NCI-H2196 treated with DMSO at 0.1 percent for 48 hours (cell line): ENCODE measurements around the gene DNTTIP2.
A peak's percentile ranks its signal among the peaks of the same experiment; 100 is the strongest.
"Not testable (repeated sequence)": the region's sequence is repeated elsewhere in the genome, so short reads cannot be mapped to it uniquely, and the experiment has no call there.

Experiments
- DNase-seq: peaks from one replicate; lab custom pipeline; 2025; ENCODE audit not compliant: unreplicated experiment; lab: John Stamatoyannopoulos, UW

DNTTIP2 gene

GRCh38 chr1:93876244-93876643 lies 2.8 kb downstream of the DNTTIP2 start:
- no peak for DNase-seq

DNA sequence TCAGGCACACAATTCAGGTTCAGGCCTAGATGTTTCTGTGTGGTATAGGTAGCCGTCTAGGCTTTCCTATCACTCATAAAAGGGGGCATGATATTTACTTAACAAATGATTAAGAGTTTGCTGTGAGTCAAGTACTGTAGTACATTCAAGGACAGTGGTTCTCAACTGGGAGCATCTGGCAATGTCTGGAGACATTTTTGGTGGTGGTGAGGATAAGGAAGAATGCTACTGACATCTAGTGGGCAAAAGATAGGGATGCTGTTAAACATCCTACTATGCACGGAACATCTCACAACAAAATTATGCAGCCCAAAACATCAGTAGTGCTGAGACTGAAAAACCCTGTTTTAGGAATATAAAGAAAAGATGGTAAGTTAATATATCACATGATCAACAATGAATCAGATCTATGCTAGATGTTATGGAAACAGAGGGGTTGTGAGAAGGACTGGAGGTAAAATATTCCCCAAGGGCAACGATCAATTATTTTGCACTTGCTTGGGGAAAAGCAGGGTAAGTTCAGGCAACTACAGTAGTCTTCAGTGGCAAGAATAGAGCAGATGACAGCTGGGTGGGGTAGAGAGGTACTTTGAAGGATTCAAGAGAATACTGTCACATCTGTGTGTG lies 4.9 kb downstream of the DNTTIP2 start:
- peak; percentile 36 for DNase-seq

GRCh38 chr1:93871366-93871765 lies 7.6 kb downstream of the DNTTIP2 start:
- DNase-seq, result no peak

- no peak for DNase-seq
Measured at GRCh38 chr1:93869653-93870052, 9.4 kb downstream of the DNTTIP2 start.

DNA sequence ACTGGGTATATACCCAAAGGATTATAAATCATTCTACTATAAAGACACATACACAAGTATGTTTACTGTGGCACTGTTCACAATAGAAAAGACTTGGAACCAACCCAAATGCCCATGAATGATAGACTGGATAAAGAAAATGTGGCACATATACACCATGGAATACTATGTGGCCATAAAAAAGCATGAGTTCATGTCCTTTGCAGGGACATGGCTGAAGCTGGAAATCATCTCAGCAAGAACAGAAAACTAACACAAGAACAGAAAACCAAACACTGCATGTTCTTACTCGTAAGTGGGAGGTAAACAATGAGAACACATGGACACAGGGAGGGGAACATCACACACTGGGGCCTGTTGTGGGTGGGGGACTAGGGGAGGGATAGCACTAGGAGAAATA lies 10.5 kb downstream of the DNTTIP2 start:
- not testable (repeated sequence) for DNase-seq

GRCh38 chr1:93865253-93865652 lies 13.8 kb downstream of the DNTTIP2 start:
- no peak for DNase-seq

DNA sequence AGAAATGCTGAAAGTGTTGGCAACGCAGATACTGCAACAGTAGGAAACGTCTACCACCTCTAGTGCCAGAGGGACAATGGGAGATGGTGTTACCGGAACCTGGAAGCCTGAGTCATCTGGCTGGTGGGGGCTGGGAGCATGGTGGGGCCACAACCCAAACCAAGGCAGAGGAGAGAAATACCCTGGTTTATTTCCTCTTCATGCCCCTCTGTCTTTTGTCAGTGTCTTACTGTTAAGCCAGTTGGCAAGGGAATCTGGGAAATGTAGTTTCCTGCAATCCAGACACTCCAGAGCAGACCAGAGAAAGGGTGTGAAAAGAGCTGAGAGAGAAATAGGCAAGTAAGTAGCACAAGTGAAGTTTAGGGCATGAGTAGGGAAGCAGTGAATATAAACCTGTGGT lies 14.8 kb downstream of the DNTTIP2 start:
- DNase-seq, result no peak

- DNase-seq, result not testable (repeated sequence)
Measured at GRCh38 chr1:93857653-93858052, 21.4 kb downstream of the DNTTIP2 start.

- DNase-seq, result not testable (repeated sequence)
Measured at GRCh38 chr1:93855983-93856382, 23.0 kb downstream of the DNTTIP2 start.

DNA sequence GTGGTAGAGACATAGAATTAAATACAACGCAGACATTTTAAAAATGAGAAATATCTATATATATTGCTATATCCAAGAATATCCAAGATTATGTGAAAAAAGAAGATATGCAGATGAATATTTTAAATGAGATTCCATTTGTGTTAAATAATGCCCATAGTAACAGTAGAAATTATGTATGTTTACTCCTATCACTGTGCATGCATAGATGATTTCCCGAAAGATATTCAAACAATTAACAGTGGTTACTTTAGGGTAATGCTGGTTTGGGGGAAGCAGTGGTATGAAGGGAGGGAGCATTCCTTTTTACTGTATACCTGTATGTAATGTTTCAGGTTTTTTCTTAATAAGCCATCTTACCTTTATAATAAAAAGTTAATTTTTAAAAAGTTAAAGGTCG lies 25.1 kb downstream of the DNTTIP2 start:
- DNase-seq, result no peak

- no peak for DNase-seq
Measured at GRCh38 chr1:93851878-93852277, 27.1 kb downstream of the DNTTIP2 start.

DNA sequence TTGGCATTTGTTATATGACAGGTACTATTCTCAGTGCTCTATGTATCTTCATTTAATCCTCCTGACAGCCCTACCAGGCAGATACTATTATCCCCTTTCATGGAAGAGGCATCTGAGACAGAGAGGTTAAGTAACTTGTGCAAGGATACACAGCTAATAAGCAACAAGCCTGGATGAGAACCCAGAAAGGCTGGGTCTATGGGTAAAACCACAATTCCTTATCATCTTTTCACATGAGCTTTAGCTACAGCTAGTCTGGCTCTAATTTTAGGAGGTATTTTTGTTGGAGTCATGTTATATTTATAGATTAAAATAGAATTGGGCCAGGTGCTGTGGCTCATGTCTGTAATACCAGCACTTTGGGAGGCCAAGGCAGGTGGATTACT lies 27.7 kb downstream of the DNTTIP2 start:
- DNase-seq, result no peak

DNA sequence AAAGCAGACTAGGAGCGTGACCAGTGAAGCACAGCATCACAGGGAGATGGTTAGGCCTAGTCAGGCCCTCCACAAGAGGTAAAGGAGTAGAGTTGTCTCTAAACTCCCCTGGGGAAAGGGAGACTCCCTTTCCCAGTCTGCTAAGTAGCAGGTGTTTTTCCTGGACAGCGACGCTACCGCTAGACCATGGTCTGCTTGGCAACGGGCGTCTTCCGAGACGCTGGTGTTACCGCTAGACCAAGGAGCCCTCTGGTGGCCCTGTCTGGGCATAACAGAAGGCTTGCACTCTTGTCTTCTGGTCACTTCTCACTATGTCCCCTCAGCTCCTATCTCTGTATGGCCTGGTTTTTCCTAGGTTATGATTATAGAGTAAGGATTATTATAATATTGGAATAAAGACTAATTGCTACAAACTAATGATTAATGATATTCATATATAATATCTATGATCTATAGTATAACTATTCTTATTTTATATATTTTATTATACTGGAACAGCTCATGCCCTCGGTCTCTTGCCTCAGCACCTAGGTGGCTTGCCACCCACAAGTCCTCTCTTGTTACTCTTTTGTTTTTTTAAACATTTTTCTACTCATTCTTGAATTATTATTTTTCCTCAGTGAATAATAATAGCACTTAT lies 28.2 kb downstream of the DNTTIP2 start:
- DNase-seq, result not testable (repeated sequence)

DNA sequence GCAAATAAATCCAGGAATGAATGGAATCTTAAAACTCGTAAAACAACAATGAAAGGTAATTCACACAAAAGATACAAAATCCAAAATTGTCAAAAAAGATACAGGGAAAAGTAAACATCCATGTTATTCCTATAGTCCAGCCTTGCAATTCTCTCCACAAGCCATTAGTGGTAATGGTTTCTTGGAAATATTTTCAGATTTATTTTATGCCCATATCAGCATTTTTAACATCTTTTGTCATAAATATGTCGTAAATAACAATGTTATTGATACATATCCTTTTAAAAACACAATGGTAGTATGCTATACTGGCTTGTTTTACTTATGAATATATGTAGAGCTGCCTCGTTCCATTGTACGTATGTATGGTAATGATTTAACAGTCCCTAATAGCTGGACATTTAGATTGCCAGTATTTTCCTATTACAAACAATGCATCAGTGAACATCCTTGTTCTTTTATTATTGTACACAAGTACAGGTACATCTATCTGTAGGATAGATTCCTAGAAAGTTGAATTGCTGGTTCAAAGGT lies 30.6 kb downstream of the DNTTIP2 start:
- no peak for DNase-seq

DNA sequence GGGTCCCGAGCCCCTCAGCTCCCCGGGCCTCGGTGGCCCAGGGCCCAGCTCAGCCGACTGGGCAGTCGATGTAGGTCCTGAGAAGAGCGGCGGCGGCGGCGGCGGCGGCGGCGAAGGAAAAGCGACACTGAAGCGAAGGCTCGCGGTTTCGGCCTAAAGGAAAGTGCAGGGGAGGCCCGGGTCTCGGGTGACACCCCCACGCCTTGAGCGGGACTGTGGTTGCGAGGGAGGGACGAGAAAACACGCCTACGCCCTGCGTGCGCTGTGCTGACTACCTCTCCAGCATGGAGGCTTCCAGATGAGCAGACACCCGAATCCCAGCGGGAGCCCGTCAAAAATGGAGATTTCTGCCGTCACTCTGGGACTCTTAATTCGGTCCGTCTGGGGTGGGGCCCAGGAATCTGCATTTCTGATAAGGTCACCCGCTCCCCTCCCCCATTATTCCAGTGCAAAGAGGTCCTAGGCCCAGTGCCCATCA lies 31.2 kb downstream of the DNTTIP2 start:
- peak; percentile 71 for DNase-seq

GRCh38 chr1:93846992-93847810 lies 31.8 kb downstream of the DNTTIP2 start:
- peak; percentile 81 for DNase-seq

DNA sequence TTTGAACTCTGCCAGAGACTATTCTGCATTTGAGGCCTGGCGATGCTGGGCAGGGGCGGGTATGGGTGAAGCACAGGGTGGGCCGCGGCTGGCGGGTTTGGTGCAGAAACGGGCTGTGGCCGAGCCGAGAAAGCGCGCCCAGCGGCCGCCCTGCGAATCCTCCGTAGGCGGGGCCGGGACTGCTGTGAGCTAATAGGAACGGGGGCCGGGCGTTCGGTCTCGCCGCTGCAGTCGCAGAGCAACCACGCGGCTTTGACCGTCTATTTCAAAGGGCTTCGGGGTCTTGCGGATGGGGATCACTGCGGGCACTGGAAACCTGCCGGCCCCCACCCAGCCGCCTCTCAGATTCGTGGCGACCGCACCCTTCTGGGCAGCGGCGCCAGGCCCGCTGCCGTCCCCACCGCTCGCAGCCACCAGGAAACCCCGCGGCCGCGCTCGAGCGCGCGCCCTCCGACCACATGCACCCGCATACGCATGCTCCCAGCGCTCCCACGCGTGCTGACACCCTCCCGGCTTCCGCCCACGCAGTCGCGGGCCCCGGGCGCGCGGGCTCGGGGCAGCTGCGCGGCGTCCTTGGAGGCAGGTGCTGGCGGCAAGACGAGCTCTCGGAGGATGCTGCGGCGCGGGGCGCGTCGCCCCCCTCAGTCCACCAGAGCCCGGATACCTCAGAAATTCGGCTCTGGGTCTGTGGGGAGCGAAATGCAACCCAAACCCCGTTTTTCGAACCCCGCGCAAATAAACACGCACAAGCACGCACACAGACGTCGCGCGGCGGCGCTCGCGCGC lies 32.6 kb downstream of the DNTTIP2 start:
- peak; percentile 68 for DNase-seq

DNA sequence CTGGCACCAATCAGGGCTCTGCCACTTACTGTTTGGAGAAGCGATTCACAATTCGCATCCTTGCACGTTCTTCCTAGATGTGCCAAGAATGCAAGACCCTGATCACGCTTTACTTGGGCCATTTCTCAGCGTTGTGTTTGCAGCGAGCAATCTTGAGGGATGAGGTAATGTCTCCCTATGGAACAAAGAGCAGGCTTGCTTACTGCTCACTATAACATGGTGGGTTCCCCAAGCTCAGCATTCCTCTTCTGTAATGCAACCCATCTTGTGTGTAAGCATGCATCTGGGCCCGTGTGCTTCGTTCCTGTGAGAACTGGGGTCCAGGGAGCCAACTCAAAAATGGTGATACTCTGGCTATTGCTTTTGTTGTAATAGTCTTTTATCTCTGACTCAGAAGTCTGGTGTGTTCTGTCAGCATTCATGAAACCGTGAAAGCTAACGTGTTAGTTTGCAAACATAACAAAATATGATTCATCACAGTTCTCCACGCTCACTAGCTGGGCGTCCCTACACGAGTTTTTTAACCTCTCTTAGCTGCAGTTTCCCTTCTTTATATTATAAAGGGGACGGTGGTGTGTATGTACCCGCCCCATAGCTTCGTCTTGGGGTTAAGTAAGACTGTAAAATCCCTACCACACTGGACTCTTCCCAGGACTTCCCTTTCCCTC lies 33.3 kb downstream of the DNTTIP2 start:
- peak; percentile 14 for DNase-seq

GRCh38 chr1:93844262-93845045 lies 34.6 kb downstream of the DNTTIP2 start:
- DNase-seq, result peak; percentile 51
